Stimulated activated naive CD8-positive, alpha-beta T cell treated with anti-CD3 and anti-CD28 coated beads, Interleukin-15, amount 100 ng/mL, for 72 hours (primary cell): ENCODE results near the gene MMP14.
"Not testable (repeated sequence)": the region's sequence is repeated elsewhere in the genome, so short reads cannot be mapped to it uniquely, and the experiment has no call there.

Source experiments
- ATAC-seq: fragments of 150-1000 bp; cut with Tn5 transposase; 2 replicates; pipeline ENCODE4 v1.10.0; 2021; ENCODE audit warnings: mild to moderate bottlenecking, moderate library complexity
- DNase-seq, 2 donors: peaks; one replicate each; pipeline ENCODE4 v3.0.0; 2021 to 2022
- H3K27ac Mint-ChIP-seq, 2 donors: one replicate each; pipeline ENCODE4 v1.8.0; 2022; ENCODE audit warnings: mild to moderate bottlenecking in 2 of 2, mixed read lengths in 2 of 2, moderate library complexity in 2 of 2
- H3K27me3 Mint-ChIP-seq: one replicate; pipeline ENCODE4 v1.8.0; 2022; ENCODE audit warnings: mixed read lengths
- H3K4me1 Mint-ChIP-seq: one replicate; pipeline ENCODE4 v1.8.0; 2022; ENCODE audit warnings: mild to moderate bottlenecking, mixed read lengths
- H3K4me3 Mint-ChIP-seq, 2 donors: one replicate each; pipeline ENCODE4 v1.8.0; 2022; ENCODE audit warnings: mild to moderate bottlenecking in 2 of 2, mixed read lengths in 2 of 2, moderate library complexity in 1 of 2
- H3K9me3 Mint-ChIP-seq, 2 donors: one replicate each; pipeline ENCODE4 v1.8.0; 2022; ENCODE audit warnings: mixed read lengths in 2 of 2

The MMP14 gene

DNA sequence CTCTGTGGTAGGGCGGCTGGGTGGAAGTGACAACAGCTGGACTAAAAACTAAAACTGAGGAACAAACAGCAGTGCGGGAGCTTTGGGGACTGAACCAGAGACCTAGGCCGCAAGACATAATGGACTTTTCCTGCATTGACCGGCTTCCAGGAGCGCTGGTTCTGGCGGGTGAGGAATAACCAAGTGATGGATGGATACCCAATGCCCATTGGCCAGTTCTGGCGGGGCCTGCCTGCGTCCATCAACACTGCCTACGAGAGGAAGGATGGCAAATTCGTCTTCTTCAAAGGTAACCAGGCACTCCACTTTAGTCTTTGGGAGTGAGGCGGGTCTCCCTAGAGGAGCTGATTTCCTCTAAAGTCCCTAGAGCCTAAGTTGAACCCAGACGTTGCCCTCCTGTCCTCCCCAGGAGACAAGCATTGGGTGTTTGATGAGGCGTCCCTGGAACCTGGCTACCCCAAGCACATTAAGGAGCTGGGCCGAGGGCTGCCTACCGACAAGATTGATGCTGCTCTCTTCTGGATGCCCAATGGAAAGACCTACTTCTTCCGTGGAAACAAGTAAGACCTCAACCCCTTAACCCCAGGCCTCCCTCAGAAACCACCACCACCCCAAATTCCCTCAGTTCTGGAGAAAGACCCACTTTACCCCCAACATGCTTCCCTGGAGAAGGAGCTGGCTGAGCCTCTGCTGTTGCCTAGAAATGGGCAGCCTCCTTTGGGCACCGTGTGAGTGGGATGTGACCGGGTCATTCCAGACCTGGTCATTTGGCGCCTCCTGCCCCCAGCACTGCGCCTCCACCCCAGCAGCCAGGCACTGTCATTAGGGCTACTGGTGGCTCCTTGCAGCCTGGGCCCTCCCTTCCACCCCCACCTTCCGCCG, 8.1 kb downstream of the MMP14 start:
- Mint-ChIP-seq H3K4me3 (no peak overlapping the region), H3K27ac (no peak overlapping the region), H3K27me3 (peaks cover 60% of the 10 kb centered on the region), H3K4me1 (peaks cover 10% of the 10 kb centered on the region), H3K9me3 (no peaks in the 10 kb centered on the region)
- ATAC-seq, result no peak
- no peak for DNase-seq

DNA sequence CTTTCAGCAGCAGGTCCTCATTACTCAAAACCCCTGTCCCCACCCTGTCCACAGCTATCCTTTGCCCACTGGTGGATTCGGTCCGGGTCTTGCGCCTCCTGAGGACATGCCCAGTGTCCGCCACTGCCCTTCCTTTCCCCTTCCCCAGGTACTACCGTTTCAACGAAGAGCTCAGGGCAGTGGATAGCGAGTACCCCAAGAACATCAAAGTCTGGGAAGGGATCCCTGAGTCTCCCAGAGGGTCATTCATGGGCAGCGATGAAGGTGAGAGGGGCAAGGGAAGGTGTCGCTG, 8.7 kb downstream of the MMP14 start:
- ATAC-seq (no peak), DNase-seq (no peak)
- Mint-ChIP-seq H3K9me3 (no peaks in the 10 kb centered on the region), H3K27ac (no peak overlapping the region), H3K4me1 (peaks cover 10% of the 10 kb centered on the region), H3K27me3 (peaks cover 64% of the 10 kb centered on the region), H3K4me3 (no peak overlapping the region)

DNA sequence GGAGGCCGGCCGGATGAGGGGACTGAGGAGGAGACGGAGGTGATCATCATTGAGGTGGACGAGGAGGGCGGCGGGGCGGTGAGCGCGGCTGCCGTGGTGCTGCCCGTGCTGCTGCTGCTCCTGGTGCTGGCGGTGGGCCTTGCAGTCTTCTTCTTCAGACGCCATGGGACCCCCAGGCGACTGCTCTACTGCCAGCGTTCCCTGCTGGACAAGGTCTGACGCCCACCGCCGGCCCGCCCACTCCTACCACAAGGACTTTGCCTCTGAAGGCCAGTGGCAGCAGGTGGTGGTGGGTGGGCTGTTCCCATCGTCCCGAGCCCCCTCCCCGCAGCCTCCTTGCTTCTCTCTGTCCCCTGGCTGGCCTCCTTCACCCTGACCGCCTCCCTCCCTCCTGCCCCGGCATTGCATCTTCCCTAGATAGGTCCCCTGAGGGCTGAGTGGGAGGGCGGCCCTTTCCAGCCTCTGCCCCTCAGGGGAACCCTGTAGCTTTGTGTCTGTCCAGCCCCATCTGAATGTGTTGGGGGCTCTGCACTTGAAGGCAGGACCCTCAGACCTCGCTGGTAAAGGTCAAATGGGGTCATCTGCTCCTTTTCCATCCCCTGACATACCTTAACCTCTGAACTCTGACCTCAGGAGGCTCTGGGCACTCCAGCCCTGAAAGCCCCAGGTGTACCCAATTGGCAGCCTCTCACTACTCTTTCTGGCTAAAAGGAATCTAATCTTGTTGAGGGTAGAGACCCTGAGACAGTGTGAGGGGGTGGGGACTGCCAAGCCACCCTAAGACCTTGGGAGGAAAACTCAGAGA, 9.6 kb downstream of the MMP14 start:
- Mint-ChIP-seq H3K4me1 (peaks cover 10% of the 10 kb centered on the region), H3K4me3 (no peak overlapping the region), H3K27me3 (peaks cover 56% of the 10 kb centered on the region), H3K27ac (no peak overlapping the region), H3K9me3 (no peaks in the 10 kb centered on the region)
- ATAC-seq (no peak), DNase-seq (no peak)

DNA sequence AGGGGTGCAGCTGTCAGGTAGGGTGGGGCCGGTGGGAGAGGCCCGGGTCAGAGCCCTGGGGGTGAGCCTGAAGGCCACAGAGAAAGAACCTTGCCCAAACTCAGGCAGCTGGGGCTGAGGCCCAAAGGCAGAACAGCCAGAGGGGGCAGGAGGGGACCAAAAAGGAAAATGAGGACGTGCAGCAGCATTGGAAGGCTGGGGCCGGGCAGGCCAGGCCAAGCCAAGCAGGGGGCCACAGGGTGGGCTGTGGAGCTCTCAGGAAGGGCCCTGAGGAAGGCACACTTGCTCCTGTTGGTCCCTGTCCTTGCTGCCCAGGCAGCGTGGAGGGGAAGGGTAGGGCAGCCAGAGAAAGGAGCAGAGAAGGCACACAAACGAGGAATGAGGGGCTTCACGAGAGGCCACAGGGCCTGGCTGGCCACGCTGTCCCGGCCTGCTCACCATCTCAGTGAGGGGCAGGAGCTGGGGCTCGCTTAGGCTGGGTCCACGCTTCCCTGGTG, 10.5 kb downstream of the MMP14 start:
- no peak for ATAC-seq
- H3K4me3 Mint-ChIP-seq, result no peak overlapping the region

DNA sequence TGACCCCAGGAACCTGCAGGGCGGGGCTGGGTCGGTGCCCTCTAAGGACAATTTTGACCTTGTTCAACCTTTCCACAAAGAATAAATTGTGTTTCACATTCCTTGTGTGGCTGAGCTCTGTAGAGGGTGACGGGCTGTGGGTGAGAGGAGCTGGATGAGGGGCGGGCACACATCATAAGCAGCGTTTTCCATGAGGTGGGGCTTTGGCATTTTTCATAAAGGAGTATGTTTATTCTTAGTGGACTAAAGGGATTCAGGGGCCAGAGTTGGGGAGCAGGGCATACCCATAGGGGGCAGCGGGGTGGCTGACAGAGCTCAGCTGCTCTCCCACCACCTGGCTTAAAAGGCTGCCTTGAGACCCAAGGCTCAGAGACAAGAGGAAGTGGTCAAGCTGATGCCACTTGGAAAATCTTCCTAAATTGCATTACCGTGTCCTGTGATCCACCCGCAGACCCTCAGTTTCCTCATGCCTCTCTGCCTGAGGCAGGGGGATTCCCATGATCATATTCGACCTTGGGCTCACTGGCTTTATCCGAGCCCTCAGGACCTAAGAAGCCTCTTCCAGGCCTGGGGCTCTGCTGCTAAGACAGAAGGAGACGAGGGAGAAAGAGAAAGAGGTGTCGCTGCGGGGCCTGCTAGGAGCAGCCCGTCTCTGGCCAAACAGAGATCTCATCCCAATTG, 11.4 kb downstream of the MMP14 start:
- DNase-seq, result no peak
- H3K9me3 Mint-ChIP-seq, result no peaks in the 10 kb centered on the region
- peaks cover 52% of the 10 kb centered on the region for H3K27me3 Mint-ChIP-seq
- H3K4me3 Mint-ChIP-seq, result no peak overlapping the region
- no peak for ATAC-seq
- H3K4me1 Mint-ChIP-seq, result peaks cover 22% of the 10 kb centered on the region
- no peak overlapping the region for H3K27ac Mint-ChIP-seq

More for the DNA sequence above, 10.5 kb downstream of the MMP14 start:
- H3K9me3 Mint-ChIP-seq, result no peaks in the 10 kb centered on the region
- no peak for DNase-seq
- peaks cover 19% of the 10 kb centered on the region for H3K4me1 Mint-ChIP-seq
- peak overlapping the region in 1 of 2 donors; percentile 38 for H3K27ac Mint-ChIP-seq
- H3K27me3 Mint-ChIP-seq, result peaks cover 52% of the 10 kb centered on the region

DNA sequence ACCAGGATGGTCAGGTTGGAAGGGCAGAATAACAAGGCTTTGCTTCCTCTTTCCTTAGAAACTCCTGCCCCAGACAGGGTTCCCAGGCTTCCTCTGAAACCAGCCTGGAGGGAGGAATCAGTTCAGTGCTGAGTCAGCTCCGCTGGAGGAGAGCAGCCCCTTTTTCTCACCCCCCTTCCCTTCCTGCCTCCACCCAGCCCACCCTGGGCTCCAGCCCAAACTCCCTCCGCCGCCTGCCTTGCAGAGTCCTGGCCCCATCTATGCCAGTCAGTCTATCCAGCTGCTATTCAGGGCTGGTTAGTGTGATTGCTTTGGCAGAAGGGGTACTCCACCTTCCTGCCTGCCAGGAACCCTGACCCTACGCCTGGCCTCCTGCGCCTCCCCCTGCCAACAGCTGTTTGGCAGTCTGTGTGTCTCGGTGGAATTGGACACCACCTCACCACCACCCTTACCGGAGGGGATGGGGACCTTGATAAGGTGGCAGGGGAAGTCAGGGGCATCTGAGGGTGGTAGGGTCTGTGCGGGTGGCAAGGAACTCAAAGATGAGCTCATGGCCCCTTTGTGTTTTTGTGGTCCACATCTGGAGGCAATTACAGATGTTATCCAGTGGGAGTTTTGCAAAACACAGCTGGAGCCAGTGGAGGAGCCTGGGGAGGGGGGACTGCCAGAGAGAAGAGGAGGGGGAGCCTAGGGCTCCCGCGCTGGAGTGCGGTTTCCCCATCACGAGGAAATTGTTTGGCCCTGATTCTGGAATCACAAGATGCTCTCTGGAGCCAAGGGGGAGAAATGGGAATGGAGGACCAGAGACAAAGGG, 12.2 kb downstream of the MMP14 start:
- ATAC-seq (no peak), DNase-seq (no peak)
- no peaks in the 10 kb centered on the region for H3K9me3 Mint-ChIP-seq
- peaks cover 30% of the 10 kb centered on the region for H3K4me1 Mint-ChIP-seq
- H3K27ac Mint-ChIP-seq, result peak overlapping the region in 1 of 2 donors; percentile 95
- H3K4me3 Mint-ChIP-seq, result no peak overlapping the region
- peaks cover 52% of the 10 kb centered on the region for H3K27me3 Mint-ChIP-seq

DNA sequence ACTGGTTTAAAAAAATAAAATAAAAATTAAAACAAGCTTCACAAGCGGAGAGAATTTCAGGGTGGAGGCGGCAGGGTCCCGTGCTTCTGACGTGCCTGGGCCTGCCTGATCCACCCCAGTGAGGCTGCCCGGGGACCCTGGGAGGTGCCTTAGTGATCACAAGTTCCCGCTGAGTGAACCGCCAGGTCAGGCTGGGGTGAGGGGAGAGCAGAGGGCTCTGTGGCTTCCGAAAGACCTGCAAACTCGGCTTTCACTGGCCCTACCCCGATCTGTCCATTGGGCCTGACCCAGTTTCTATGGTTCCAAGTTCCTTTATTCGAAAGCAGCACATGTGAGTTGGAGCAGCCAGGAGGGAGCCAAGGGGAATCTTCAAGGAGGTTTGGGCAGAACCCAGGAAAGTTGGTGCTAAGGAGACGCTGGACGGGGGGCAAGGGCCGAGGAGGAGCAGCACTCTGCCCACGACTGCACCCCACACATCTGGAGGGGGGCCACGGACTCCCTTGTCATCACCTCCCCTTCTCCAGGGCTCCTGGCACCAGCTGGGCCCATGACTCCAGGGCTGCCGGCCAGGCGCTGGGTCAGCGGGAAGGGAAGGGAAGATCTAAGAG, 12.9 kb downstream of the MMP14 start:
- no peaks in the 10 kb centered on the region for H3K9me3 Mint-ChIP-seq
- no peak for ATAC-seq
- no peak overlapping the region for H3K27ac Mint-ChIP-seq
- H3K4me1 Mint-ChIP-seq, result peaks cover 32% of the 10 kb centered on the region
- DNase-seq, result no peak
- H3K4me3 Mint-ChIP-seq, result no peak overlapping the region
- H3K27me3 Mint-ChIP-seq, result peaks cover 52% of the 10 kb centered on the region

DNA sequence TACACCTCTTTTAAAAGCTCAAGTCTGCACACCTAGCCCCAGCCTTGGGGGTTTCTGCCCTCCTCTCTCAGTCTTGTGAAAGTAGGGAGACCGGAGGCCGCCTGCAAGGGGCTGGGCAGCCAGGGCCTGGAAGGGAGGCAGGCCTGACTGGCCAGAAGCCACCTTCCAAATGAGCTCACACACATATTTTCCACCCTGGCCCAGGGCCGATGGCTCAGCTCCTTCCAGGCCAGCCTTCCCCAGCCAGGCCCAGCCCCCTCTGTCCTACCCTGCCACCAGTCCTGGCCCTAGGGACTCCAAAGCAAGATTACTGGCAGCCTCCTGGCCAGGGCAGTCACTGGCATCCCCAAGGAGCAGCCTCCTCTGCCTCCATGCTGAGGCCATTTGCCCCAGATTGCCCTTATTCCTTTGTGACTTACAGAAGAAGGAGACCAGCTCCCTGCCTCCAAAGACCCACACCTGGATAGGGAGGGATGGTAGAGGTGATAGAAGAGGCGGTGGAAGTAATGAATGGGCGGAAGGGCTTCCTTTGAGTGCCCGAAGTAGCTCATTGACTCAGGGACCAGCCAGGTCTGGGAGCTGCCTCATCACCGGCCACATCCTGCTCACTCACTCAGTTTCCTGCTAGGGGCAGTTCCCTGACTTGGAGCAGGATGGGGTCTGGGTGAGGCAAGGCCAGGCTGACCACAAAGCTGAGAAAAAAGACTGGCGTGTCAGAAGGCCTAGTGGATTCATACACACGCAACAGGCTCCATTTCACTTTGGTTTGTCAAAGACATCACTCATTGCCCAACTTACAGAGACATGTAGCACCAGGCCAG, 14.8 kb downstream of the MMP14 start:
- peak overlapping the region in 1 of 2 donors; percentile 40 for H3K27ac Mint-ChIP-seq
- no peaks in the 10 kb centered on the region for H3K9me3 Mint-ChIP-seq
- H3K4me1 Mint-ChIP-seq, result peaks cover 42% of the 10 kb centered on the region
- H3K4me3 Mint-ChIP-seq, result no peak overlapping the region
- DNase-seq (peak in 1 of 2 donors; percentile 67), ATAC-seq (peak; percentile 64)
- H3K27me3 Mint-ChIP-seq, result peaks cover 41% of the 10 kb centered on the region

DNA sequence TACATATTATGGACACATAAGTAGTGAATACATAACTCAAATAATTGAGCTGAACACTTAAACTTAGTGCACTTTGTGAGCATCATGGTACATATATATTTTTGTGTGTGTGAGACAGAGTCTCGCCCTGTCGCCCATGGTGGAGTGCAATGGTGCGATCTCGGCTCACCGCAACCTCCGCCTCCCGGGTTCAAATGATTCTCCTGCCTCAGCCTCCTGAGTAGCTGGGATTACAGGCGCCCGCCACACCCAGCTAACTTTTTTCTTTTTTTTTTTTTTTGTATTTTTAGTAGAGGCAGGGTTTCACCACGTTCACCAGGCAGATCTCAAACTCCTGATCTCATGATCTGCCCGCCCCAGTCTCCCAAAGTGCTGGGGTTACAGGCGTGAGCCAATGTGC, 15.8 kb downstream of the MMP14 start:
- H3K27ac Mint-ChIP-seq, ATAC-seq, H3K9me3 Mint-ChIP-seq, H3K4me3 Mint-ChIP-seq, DNase-seq: not testable (repeated sequence)
- H3K27me3 Mint-ChIP-seq, result peaks cover 39% of the 10 kb centered on the region
- peaks cover 42% of the 10 kb centered on the region for H3K4me1 Mint-ChIP-seq

DNA sequence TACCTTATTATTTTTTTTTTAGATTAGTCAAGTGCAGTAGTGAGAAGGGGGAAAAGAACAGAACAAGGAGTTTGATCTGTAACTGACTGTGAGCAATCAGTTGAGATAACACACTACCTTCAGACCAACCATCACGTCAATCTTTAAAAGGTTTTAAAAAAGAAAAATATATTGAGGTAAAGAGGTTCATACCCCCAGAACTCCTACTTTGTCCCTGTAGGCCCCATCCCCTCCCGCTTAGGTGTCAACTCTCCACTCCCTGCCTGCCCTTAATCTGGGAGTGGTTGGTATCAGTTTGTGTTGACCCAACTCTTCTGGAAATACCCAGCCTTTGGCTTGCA, 16.2 kb downstream of the MMP14 start:
- Mint-ChIP-seq H3K27me3 (peaks cover 39% of the 10 kb centered on the region), H3K27ac (peak overlapping the region in 1 of 2 donors; percentile 93), H3K4me1 (peaks cover 45% of the 10 kb centered on the region), H3K9me3 (no peaks in the 10 kb centered on the region), H3K4me3 (peak overlapping the region in 1 of 2 donors; percentile 90)
- no peak for DNase-seq
- ATAC-seq, result no peak

DNA sequence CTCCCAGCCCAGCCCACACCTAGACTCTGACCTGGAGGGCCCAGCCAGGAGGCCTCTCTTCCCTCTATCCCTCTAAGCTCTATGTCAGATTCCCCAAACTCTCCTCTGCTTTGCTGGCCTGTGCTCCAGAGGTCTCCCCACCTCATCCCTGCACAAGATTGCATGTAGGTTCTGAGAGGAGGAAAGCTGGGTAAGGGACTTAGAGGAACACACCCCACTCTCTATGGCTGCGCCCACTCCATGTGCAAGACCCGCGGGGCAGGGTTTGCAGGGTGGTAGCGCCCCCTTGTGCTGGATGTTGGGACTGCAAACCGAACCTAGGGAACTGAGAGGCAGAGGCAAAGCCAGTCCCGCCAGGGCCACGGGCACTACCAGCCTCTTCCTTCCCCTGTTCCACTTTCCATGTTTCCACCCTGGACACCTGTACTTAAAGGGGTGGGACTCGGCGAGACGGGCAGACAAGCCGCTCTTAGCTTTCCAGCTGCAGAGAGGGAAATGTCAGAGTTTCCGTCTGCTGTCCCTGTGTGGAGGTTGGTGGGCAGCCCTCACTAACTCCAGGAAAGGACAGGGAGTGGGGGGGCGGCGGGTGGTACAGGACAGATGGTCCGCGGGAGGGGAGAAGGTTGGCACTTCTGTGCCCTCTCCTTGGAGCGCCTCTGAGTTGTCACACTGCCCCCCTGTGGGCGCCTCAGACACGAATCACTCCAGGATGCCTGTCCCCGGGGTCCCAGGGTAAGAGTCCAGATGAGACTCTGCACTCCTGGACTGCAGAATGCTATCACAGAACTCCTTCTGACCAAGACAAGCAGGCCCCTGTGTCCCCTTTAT, 16.8 kb downstream of the MMP14 start:
- DNase-seq, result peak; percentile 89 to 92
- peak overlapping the region; percentile 86 to 93 for H3K27ac Mint-ChIP-seq
- peaks cover 39% of the 10 kb centered on the region for H3K27me3 Mint-ChIP-seq
- peak overlapping the region; percentile 83 to 90 for H3K4me3 Mint-ChIP-seq
- peaks cover 48% of the 10 kb centered on the region for H3K4me1 Mint-ChIP-seq
- peak; percentile 89 for ATAC-seq
- H3K9me3 Mint-ChIP-seq, result no peaks in the 10 kb centered on the region

DNA sequence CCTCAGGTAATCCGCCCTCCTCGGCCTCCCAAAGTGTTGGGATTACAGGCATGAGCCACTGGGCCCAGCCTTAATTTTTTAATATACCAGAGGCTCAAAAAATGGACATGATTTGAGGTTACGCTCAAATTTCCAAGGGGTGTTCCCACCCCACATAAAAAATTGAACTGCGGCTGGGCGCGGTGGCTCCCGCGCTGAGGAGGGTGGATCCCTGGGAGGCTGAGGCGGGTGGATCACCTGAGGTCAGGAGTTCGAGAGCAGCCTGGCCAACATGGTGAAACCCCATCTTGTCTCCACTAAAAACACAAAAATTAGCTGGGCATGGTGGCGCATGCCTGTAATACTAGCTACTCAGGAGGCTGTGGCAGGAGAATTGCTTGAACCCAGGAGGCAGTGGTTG, 17.9 kb downstream of the MMP14 start:
- not testable (repeated sequence) for ATAC-seq

DNA sequence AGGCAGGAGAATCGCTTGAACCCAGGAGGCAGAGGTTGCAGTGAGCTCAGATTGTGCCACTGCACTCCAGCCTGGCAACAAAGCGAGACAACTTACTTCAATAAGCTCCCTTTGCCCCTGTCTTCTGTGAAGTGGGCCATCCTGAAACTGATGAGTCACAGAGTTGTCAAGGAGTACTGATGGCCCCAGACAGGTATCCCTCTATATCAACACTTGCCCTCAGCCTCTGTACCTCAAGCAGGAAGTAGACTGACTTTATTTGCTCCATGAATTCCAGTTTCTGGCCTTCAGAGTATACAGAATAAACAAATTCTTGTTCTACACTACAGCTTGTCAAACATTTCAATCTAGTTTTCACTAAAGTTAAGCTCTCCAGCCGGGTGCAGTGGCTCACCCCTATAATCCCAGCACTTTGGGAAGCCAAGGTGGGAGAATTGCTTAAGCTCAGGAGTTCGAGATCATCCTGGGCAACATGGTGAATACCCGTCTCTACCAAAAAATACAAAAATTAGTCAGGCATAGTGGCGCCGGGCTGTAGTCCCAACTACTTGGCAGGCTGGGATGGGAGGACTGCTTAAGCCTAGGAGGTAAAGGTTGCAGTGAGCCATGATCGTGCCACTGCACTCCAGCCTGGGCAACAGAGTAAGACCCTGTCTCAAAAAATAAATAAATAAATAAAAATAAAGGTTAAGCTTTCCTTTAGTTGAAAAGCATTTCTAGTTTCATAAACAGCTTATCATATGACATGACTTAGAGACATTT, 18.8 kb downstream of the MMP14 start:
- peak; percentile 50 for ATAC-seq
- peak in 1 of 2 donors; percentile 52 for DNase-seq
- Mint-ChIP-seq H3K27me3 (peaks cover 27% of the 10 kb centered on the region), H3K4me1 (peaks cover 50% of the 10 kb centered on the region), H3K4me3 (no peak overlapping the region), H3K27ac (no peak overlapping the region), H3K9me3 (no peaks in the 10 kb centered on the region)

More for the DNA sequence above, 17.9 kb downstream of the MMP14 start:
- not testable (repeated sequence) for H3K4me3 Mint-ChIP-seq, DNase-seq, H3K9me3 Mint-ChIP-seq, H3K27ac Mint-ChIP-seq
- Mint-ChIP-seq H3K4me1 (peaks cover 50% of the 10 kb centered on the region), H3K27me3 (peaks cover 28% of the 10 kb centered on the region)
